Ishikawa (cell line): ENCODE measurements around the gene MAST4.

ENCODE experiments used
- CEBPB ChIP-seq: IDR thresholded peaks from 2 replicates; pipeline ENCODE4 v1.6.1; 2012
- CREB1 ChIP-seq: IDR thresholded peaks from 2 replicates; pipeline ENCODE4 v1.6.1; 2012; ENCODE audit warnings: low read depth
- EGR1 ChIP-seq: IDR thresholded peaks from 2 replicates; pipeline ENCODE4 v1.6.1; 2012
- EP300 ChIP-seq: IDR thresholded peaks from 2 replicates; pipeline ENCODE4 v1.6.1; 2012; ENCODE audit warnings: borderline replicate concordance
- FOXM1 ChIP-seq: IDR thresholded peaks from 2 replicates; pipeline ENCODE4 v1.6.1; 2012; ENCODE audit warnings: low read depth, borderline replicate concordance
- NFIC ChIP-seq: IDR thresholded peaks from 2 replicates; pipeline ENCODE4 v1.6.1; 2012
- RAD21 ChIP-seq: IDR thresholded peaks from 2 replicates; pipeline ENCODE4 v1.6.1; 2012; ENCODE audit warnings: low read depth
- REST ChIP-seq: IDR thresholded peaks from 2 replicates; pipeline ENCODE4 v1.6.1; 2012; ENCODE audit warnings: low read depth, mild to moderate bottlenecking
- TAF1 ChIP-seq: IDR thresholded peaks from 2 replicates; pipeline ENCODE4 v1.6.1; 2012; ENCODE audit warnings: low read depth, mild to moderate bottlenecking
- TCF12 ChIP-seq: IDR thresholded peaks from 2 replicates; pipeline ENCODE4 v1.6.1; 2012; ENCODE audit warnings: low read depth
- TEAD4 ChIP-seq: IDR thresholded peaks from 2 replicates; pipeline ENCODE4 v1.6.1; 2012
- USF1 ChIP-seq: IDR thresholded peaks from 2 replicates; pipeline ENCODE4 v1.6.1; 2012
- YY1 ChIP-seq: IDR thresholded peaks from 2 replicates; pipeline ENCODE4 v1.6.1; 2012; ENCODE audit warnings: low read depth
- ZBTB7A ChIP-seq: IDR thresholded peaks from 2 replicates; pipeline ENCODE4 v1.6.1; 2012; ENCODE audit warnings: low read depth
- TF ChIP-seq, protein P1 (sequence below): IDR thresholded peaks from 2 replicates; pipeline ENCODE4 v1.6.1; 2012

Gene MAST4

GRCh38 chr5:66742896-66743247, 146.7 kb downstream of the MAST4 start:
- TF ChIP-seq USF1 (no peak), REST (no peak), ZBTB7A (no peak), CEBPB (no peak), NFIC (no peak), FOXM1 (no peak)

- TF ChIP-seq NFIC: no peak
- no peak for TF ChIP-seq RAD21
- no peak for TF ChIP-seq REST
Measured at GRCh38 chr5:66743344-66743743, 147.2 kb downstream of the MAST4 start.

DNA sequence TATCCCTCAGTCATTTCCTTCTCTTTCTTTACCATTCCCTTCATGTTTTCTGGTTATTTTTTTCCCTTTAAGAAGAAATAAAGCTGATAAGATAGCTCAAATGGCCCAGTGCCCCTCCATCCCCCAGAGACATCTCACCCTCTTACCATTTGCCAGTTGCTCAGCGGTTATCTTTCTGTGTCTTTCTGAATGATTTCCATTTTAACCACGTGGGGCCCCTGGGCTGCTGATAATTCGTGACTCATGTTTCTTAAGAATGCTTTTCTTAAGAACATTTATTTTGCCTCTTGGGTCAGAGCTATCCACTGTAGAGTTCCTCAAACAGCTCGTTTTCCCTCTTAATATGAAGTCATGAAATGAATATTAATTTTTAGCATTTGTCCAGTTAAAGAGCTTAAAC, 147.8 kb downstream of the MAST4 start:
- no peak for TF ChIP-seq RAD21

- TF ChIP-seq TCF12 (no peak), USF1 (no peak), RAD21 (no peak), EGR1 (no peak), FOXM1 (no peak), EP300 (no peak), CEBPB (no peak), REST (no peak), ZBTB7A (no peak), YY1 (no peak), TEAD4 (no peak), NFIC (no peak), CREB1 (no peak), TAF1 (no peak)
- TF ChIP-seq, protein P1, sequence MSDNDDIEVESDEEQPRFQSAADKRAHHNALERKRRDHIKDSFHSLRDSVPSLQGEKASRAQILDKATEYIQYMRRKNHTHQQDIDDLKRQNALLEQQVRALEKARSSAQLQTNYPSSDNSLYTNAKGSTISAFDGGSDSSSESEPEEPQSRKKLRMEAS: no peak
Measured at GRCh38 chr5:66745297-66745696, 149.1 kb downstream of the MAST4 start.

- TF ChIP-seq FOXM1: no peak
- TF ChIP-seq EP300: no peak
- no peak for TF ChIP-seq RAD21
- no peak for TF ChIP-seq REST
Measured at GRCh38 chr5:66747607-66748006, 151.4 kb downstream of the MAST4 start.
